GM23338 (cell line): ENCODE measurements around the gene CRACR2A.

Source experiments
- CTCF ChIP-seq, 2 experiments: fragments of 200-600 bp in 1 of 2; sonication (generic) in 1 of 2; conservative IDR thresholded peaks; 2 replicates each; pipeline versions ENCODE4 v1.5.1 to v1.6.1; 2016 to 2017; ENCODE audit warnings: antibody characterized with exemption in 2 of 2, low read depth in 2 of 2, mild to moderate bottlenecking in 2 of 2, moderate library complexity in 1 of 2
- EZH2 ChIP-seq: fragments of 200-600 bp; sonication (generic); IDR thresholded peaks from one replicate; pipeline ENCODE4 v1.8.0; 2017; ENCODE audit warnings: antibody characterized with exemption, mild to moderate bottlenecking, low read depth; ENCODE audit not compliant: unreplicated experiment
- STAT1 ChIP-seq: IDR thresholded peaks from one replicate; pipeline ENCODE4 v1.6.1; 2016; ENCODE audit warnings: antibody characterized with exemption; ENCODE audit not compliant: unreplicated experiment

DNA sequence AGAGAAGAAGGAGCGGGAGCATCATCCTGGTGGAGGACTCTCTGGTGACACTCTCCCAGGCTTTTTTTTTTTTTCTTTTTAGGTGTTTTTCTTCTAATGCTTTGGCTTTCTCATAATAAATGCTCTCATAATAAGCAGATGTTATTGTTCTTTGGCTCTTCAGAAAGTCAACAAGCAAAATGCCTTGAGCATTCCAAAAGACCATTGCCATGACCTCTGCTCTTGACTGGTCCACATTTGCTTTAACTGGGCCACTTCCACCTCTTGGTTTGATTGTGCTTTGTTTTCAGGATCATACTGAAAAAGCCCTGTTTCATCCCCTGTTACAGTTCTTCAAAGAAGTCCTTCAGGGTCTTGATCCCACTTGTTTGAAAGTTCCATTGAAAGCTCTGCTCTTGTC is 36.9 kb downstream of the CRACR2A start:
- TF ChIP-seq STAT1 (no peak), CTCF (conservative IDR thresholded peaks at IDR 0.05; ENCODE audit: low read depth in 2 of 2) (no peak), EZH2 (no peak)
